ENCODE measurements around the gene CSF2RB.

Gene CSF2RB

DNA sequence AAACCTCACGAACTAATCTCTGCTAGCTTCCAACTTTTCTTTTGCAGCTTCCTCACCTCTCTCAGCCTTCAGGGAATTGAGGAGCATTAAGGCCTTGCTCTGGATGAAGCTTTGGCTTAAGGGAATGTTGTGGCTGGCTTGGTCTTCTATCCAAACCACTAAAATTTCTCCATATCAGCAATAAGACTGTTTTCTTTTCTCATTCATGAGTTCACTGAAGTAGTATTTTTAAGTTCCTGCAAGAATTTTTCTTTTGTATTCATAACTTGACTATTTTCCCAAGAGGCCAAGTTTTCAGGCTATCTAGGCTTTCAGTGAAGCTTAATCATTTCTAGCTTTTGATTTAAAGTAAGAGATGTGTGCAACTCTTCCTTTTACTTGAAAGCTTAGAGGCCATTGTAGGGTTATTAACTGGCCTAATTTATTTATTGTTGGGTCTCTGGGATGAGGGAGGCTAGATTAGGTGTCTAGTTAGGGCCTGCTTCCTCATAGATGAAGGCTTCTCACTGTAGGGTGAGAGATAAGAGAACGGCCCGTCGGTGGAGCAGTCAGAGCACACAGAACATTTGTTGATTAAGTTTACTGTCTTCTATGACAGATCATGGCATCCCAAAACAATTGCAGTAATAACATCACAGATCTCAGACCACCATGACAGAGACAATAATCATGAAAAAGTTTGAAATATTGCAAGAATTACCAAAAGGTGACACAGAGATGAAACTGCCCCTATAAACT, 33.2 kb downstream of the CSF2RB start:
- TF ChIP-seq, protein P1, sequence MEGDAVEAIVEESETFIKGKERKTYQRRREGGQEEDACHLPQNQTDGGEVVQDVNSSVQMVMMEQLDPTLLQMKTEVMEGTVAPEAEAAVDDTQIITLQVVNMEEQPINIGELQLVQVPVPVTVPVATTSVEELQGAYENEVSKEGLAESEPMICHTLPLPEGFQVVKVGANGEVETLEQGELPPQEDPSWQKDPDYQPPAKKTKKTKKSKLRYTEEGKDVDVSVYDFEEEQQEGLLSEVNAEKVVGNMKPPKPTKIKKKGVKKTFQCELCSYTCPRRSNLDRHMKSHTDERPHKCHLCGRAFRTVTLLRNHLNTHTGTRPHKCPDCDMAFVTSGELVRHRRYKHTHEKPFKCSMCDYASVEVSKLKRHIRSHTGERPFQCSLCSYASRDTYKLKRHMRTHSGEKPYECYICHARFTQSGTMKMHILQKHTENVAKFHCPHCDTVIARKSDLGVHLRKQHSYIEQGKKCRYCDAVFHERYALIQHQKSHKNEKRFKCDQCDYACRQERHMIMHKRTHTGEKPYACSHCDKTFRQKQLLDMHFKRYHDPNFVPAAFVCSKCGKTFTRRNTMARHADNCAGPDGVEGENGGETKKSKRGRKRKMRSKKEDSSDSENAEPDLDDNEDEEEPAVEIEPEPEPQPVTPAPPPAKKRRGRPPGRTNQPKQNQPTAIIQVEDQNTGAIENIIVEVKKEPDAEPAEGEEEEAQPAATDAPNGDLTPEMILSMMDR (conservative IDR thresholded peaks at IDR 0.05), result no peak; the same call in 1 of the 2 replicates
- TF ChIP-seq ZFX (IDR thresholded peaks at IDR 0.05), result no peak

DNA sequence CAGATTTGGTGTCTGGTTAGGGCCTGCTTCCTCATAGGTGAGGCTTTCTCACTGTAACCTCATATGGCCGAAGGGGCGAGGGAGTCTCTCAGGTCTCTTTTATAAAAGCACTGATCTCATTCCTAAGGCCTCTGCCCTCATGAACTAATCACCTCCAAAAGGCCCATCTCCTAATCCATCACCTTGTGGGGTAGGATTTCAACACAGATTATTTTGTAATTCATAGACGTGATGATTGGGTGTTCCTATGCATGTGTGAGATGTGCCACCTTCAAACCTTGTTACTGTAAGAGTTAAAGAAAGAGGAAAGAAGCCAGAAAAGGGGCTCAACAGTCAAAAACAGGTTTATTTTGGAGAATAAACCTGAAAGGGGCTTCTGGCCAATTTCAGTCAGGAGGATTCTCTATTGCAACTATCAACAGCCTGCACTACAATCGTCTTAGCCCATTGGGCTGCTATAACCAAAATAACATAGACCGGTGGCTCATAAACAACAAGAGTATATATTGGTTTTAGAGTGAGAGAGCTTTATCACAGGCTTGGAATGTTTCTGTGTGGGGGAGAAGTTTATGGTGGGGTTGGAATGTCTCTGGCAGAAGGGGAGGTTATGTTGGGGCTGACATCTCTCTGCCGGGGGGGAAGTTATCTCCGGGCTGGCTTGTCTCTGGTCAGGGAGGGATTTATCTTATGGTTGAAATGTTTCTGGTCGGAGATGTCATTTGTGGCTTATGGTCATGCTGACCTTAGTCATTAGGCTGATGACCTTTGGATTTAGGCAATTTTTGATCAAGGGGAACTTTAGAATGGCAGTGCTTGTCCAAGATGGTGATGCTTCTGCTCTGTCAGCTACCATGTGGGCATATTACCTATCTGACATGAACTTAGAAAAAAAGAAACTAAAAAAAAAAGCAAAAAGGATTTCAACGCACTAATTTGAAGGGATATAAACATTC, 35.1 kb downstream of the CSF2RB start:
- H3K27ac ChIP-seq, result no peak overlapping the region
- TF ChIP-seq, protein P1 (conservative IDR thresholded peaks at IDR 0.05), result no peak
- TF ChIP-seq ZFX (IDR thresholded peaks at IDR 0.05), result no peak

More for the DNA sequence above, 33.2 kb downstream of the CSF2RB start:
- no peak overlapping the region for H3K27ac ChIP-seq

DNA sequence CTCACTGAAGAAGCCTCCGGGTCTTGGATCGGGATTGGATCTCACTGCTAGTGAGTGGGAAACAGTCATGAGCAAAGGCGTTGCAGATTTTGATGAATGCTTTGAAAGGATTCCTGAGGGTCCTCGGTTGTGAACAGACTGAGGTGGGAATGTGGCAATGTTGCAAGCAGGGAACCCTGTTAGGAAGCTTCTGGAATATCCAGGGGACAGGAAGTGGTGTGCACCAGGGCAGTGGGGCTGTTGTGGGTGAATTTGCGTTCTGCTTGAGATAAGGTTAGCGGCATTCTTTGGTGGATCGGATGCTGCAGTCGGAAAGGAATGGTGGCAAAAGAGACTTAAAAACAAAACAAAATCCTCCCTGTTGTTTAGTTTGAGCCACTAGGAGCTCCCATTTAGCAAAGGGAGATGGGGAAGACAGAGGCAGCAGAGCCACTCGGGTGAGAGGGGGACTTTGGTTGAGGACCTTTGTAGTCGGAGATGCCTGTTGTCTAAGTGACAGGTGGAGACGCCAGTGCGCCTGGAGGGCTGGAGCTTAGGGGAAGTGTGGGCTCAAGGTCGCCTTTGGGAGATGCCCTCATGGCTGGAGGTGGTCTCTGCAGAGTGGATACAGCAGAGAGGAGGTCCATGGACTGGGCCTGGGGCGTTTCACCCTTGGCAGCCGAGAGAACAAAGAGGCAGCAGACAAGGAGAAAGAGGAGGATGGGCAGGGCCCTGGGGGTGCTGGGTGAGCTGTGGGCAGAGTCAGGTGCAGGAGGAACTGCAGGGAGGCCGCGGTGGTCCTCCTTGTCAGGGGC, 37.6 kb downstream of the CSF2RB start:
- H3K27ac ChIP-seq, result no peak overlapping the region
- TF ChIP-seq, protein P1 (conservative IDR thresholded peaks at IDR 0.05), result no peak
- no peak for TF ChIP-seq ZFX (IDR thresholded peaks at IDR 0.05)

DNA sequence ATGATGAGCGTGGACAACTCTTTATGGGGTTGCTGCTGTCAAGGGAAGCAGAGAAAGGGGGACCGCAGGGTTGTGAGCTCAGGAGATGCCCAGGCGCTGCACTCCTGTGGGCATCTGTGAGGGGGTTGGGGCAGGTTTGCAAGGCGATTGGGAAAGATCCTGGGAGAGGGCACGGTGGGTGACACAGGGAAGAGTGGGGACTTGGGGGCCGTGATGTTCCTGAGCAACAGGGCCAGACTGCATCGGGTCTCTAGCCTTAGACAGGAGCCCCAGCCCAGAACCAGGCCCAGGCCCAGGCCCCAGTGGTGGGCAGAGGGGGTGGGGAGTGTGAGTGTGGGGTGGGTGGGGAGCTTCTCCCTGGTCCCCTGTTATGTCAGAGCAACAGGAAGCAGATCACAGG, 38.3 kb downstream of the CSF2RB start:
- H3K27ac ChIP-seq, result no peak overlapping the region
- TF ChIP-seq, protein P1 (conservative IDR thresholded peaks at IDR 0.05), result no peak
- no peak for TF ChIP-seq ZFX (IDR thresholded peaks at IDR 0.05)

DNA sequence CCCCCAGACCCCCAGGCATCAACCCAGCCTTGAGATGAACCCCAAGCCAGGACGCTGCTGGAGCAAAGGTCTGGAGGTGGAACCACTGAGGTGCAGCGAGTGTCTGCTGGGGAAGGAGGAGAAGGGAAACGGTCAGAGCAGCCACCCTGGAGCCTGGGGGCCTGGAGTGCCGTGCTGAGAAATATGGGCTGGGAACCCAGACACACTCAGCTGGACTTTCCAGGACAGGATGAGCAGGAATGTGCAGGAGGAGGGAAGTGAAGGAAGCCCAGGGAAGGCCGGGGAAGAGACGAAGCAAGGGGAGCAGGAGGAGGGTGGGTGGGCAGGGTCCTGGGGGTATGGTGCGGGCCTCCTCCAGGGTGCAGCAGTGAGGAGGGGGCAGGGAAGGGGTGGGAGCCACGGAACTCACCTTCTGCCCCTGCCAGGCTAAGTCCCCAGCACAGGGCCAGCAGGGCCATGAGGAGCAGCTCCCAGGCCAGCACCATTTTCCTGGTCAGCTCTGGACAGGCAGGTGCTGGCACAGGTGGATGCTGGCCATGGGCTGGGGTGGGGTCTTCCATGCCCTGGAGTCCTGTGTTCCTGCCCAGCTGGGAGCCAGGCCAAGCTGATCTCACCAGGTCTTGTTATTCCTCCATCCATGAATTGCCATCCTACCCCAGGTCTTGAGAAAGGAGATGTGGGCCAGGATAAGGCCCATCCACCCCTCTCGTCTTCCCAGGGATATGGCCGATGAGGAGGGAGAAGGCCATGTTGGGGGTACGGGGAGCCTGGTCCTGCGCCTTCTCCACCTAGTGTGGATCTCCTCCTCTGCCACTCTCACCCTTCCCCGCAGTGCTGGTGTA, 40.0 kb downstream of the CSF2RB start:
- H3K27ac ChIP-seq, result no peak overlapping the region
- no peak for TF ChIP-seq ZFX (IDR thresholded peaks at IDR 0.05)
- TF ChIP-seq, protein P1 (conservative IDR thresholded peaks at IDR 0.05), result no peak

DNA sequence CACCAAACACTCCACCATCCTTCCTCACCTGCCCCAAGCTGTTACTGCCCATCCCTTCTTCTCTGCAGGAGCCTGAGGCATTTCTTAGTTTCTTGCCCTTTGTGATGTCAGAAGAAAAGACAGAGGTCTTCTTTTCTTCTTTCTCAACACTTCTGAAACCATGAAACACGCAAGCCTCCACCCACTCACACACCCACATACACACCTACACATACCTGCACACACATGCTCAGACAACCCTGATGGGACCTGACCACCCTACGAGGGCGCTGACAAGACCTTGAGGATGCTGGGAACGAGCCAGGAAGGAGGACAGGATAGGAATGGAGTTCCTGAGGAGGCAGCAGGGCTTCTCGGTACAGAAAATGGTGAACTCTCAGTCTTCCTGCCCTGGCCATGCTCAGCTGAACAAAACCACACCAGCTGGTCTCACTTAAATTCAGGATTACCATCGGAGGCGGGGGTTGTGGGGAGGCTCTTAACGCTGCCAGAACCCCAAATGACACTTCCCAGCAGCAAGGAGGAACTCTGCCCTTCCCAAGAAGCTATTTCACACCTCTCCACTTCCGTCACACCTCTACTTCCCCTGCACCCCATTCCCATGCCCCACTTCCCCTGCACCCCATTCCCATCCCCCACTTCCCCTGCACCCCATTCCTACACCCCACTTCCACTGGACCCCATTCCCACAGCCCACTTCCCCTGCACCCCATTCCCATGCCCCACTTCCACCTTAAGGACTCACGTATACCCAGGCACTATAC, 41.0 kb downstream of the CSF2RB start:
- H3K27ac ChIP-seq, result no peak overlapping the region
- TF ChIP-seq ZFX (IDR thresholded peaks at IDR 0.05), result no peak
- TF ChIP-seq, protein P1 (conservative IDR thresholded peaks at IDR 0.05), result no peak
